Esophagus squamous epithelium (tissue), 5 donors: Measurements from ENCODE around the gene TCF4. TPM values are rescaled to one million over a fixed set of nuclear protein-coding genes. Genes with fewer than 3 reads are reported as not detected.

ENCODE experiments used
- DNase-seq: peaks from one replicate; lab custom pipeline; 2025; lab: John Stamatoyannopoulos, UW
- H3K27ac ChIP-seq, 4 donors: fragments of 200-600 bp; sonication (generic); one replicate each; pipeline ENCODE4 v1.5.1; 2016 to 2019; ENCODE audit warnings: mild to moderate bottlenecking in 1 of 4
- H3K27me3 ChIP-seq, 4 donors: fragments of 200-600 bp; sonication (generic); 1 replicate in 3 of 4; 2 replicates in 1 of 4; pipeline versions ENCODE4 v1.5.1 to v1.6.0; 2017 to 2021; ENCODE audit warnings: antibody characterized with exemption in 1 of 4
- H3K36me3 ChIP-seq, 3 donors: fragments of 200-600 bp; sonication (generic); one replicate each; pipeline ENCODE4 v1.5.1; 2016 to 2019
- H3K4me1 ChIP-seq, 3 donors: fragments of 200-600 bp; sonication (generic); one replicate each; pipeline ENCODE4 v1.5.1; 2017 to 2019
- H3K4me3 ChIP-seq, 4 donors: fragments of 200-600 bp; sonication (generic); 1 replicate in 3 of 4; 2 replicates in 1 of 4; pipeline ENCODE4 v1.5.1; 2016 to 2019; ENCODE audit warnings: mild to moderate bottlenecking in 2 of 4, moderate library complexity in 1 of 4
- H3K9me3 ChIP-seq, 3 donors: fragments of 200-600 bp; sonication (generic); one replicate each; pipeline ENCODE4 v1.5.1; 2016 to 2019
- CTCF ChIP-seq, 6 experiments: fragments of 450-650 bp in 4 of 6; fragments of 200-600 bp in 2 of 6; sonication (generic) in 2 of 6; IDR thresholded peaks; one replicate each; pipeline ENCODE4 v1.5.1; 2016 to 2019; ENCODE audit warnings: antibody characterized with exemption in 6 of 6, mild to moderate bottlenecking in 4 of 6, moderate library complexity in 4 of 6
- POLR2A ChIP-seq, 4 donors: fragments of 450-650 bp; IDR thresholded peaks; one replicate each; pipeline ENCODE4 v1.6.1; 2017; ENCODE audit warnings: antibody characterized with exemption in 4 of 4, mild to moderate bottlenecking in 4 of 4, moderate library complexity in 3 of 4
- WGBS, 2 donors: methylation state at CpG; one replicate each; pipeline ENCODE4 v1.1.5; 2018; 5-methylcytosine and 5-hydroxymethylcytosine counted together
- intact Hi-C: fragments of 100-400 bp; cut with DNase I; formaldehyde crosslinking; loops from one replicate; pipeline ENCODE4 v1.15.0; 2022
- total RNA-seq, 4 donors: library from RNA; depleted of rRNA; stranded (reverse); fragments of >200 nt; gene quantifications; one replicate each; pipeline ENCODE4 v1.1.0, GENCODE V29; 2016
- donor health status: DM: yes; HTN: yes; CAD: no.

Gene TCF4
- total RNA-seq, 4 donors from 2014 or later, result 19.0 to 79.7 (median 26.0) TPM

GRCh38 chr18:55555395-55556027, 32.5 kb downstream of the TCF4 start:
- Histone ChIP-seq H3K4me1 (no peaks in the 10 kb centered on the region), H3K36me3 (no peaks in the 10 kb centered on the region), H3K9me3 (no peaks in the 10 kb centered on the region), H3K4me3 (no peak overlapping the region), H3K27ac (no peak overlapping the region), H3K27me3 (no peaks in the 10 kb centered on the region)
- no peak for TF ChIP-seq POLR2A (IDR thresholded peaks at IDR 0.05)
- TF ChIP-seq CTCF (IDR thresholded peaks at IDR 0.05), result no peak
- no peak for DNase-seq
- 92 to 96% methylated on average over 4 of the region's 4 CpGs for WGBS, 2 donors
- intact Hi-C loops, result no loop called here

- Histone ChIP-seq H3K27me3 (no peaks in the 10 kb centered on the region), H3K9me3 (no peaks in the 10 kb centered on the region), H3K4me1 (peaks cover 0 to 2% (median 0%) of the 10 kb centered on the region in 3 donors), H3K4me3 (no peak overlapping the region), H3K36me3 (no peaks in the 10 kb centered on the region), H3K27ac (no peak overlapping the region)
- whole genome bisulfite sequencing, 2 donors, result 51 to 73% methylated on average over 11 of the region's 11 CpGs
- no peak for DNase-seq
- TF ChIP-seq CTCF (IDR thresholded peaks at IDR 0.05), result no peak
- TF ChIP-seq POLR2A (IDR thresholded peaks at IDR 0.05), result no peak
- intact Hi-C loops, result no loop called here
Measured at GRCh38 chr18:55552526-55553189, 35.3 kb downstream of the TCF4 start.

GRCh38 chr18:55551227-55551626, 36.8 kb downstream of the TCF4 start:
- no peak overlapping the region for H3K4me3 ChIP-seq
- peaks cover 0 to 15% (median 0%) of the 10 kb centered on the region in 3 donors for H3K4me1 ChIP-seq
- no peaks in the 10 kb centered on the region for H3K27me3 ChIP-seq
- no peak overlapping the region for H3K27ac ChIP-seq
- no peaks in the 10 kb centered on the region for H3K36me3 ChIP-seq
- intact Hi-C loops, result no loop called here
- no peaks in the 10 kb centered on the region for H3K9me3 ChIP-seq
- TF ChIP-seq CTCF (IDR thresholded peaks at IDR 0.05) (no peak), POLR2A (IDR thresholded peaks at IDR 0.05) (no peak)
- no peak for DNase-seq
- 91 to 92% methylated on average over 8 of the region's 8 CpGs for WGBS, 2 donors

- DNase-seq, result no peak
- WGBS, 2 donors, result 64 to 88% methylated on average over 8 of the region's 8 CpGs
- H3K9me3 ChIP-seq, result no peaks in the 10 kb centered on the region
- no peak overlapping the region for H3K4me3 ChIP-seq
- TF ChIP-seq POLR2A (IDR thresholded peaks at IDR 0.05) (no peak), CTCF (IDR thresholded peaks at IDR 0.05) (no peak)
- no peaks in the 10 kb centered on the region for H3K36me3 ChIP-seq
- H3K27ac ChIP-seq, result no peak overlapping the region
- H3K4me1 ChIP-seq, result peaks cover 0 to 15% (median 0%) of the 10 kb centered on the region in 3 donors
- intact Hi-C loops, result no loop called here
- H3K27me3 ChIP-seq, result no peaks in the 10 kb centered on the region
Measured at GRCh38 chr18:55550471-55550870, 37.5 kb downstream of the TCF4 start.

GRCh38 chr18:55549474-55550104, 38.4 kb downstream of the TCF4 start:
- no peak for TF ChIP-seq CTCF (IDR thresholded peaks at IDR 0.05)
- TF ChIP-seq POLR2A (IDR thresholded peaks at IDR 0.05), result no peak
- no peak for DNase-seq
- intact Hi-C loops, result no loop called here
- H3K27ac ChIP-seq, result no peak overlapping the region
- H3K4me3 ChIP-seq, result no peak overlapping the region
- no peaks in the 10 kb centered on the region for H3K36me3 ChIP-seq
- no peaks in the 10 kb centered on the region for H3K9me3 ChIP-seq
- H3K27me3 ChIP-seq, result no peaks in the 10 kb centered on the region
- H3K4me1 ChIP-seq, result peaks cover 0 to 15% (median 0%) of the 10 kb centered on the region in 3 donors
- 89 to 94% methylated on average over 5 of the region's 5 CpGs for WGBS, 2 donors
